ENCODE measurements around the gene SSTR4.

The SSTR4 gene

GRCh38 chr20:23047001-23047737 is 12.1 kb downstream of the SSTR4 start:
- no peak for DNase-seq

- DNase-seq = peak; percentile 55
Measured at GRCh38 chr20:23047738-23048214, 12.7 kb downstream of the SSTR4 start.

- DNase-seq = peak; percentile 78
Measured at GRCh38 chr20:23048283-23049200, 13.4 kb downstream of the SSTR4 start.

- DNase-seq = peak; percentile 31
Measured at GRCh38 chr20:23049201-23050075, 14.3 kb downstream of the SSTR4 start, which contains the start of gene THBD. THBD (minus strand) TSS chr20:23049672; CDS start chr20:23049504, 168 bp downstream.

GRCh38 chr20:23050076-23050838 is 15.1 kb downstream of the SSTR4 start:
- peak; percentile 18 for DNase-seq

GRCh38 chr20:23050847-23051627 is 15.9 kb downstream of the SSTR4 start:
- DNase-seq = peak; percentile 66

GRCh38 chr20:23052904-23053303 is 17.8 kb downstream of the SSTR4 start:
- DNase-seq = no peak

- no peak for DNase-seq
Measured at GRCh38 chr20:23058240-23058639, 23.1 kb downstream of the SSTR4 start.

GRCh38 chr20:23059001-23059400 is 23.9 kb downstream of the SSTR4 start:
- no peak for DNase-seq

GRCh38 chr20:23059846-23060245 is 24.7 kb downstream of the SSTR4 start:
- no peak for DNase-seq

GRCh38 chr20:23060629-23061028 is 25.5 kb downstream of the SSTR4 start:
- no peak for DNase-seq

GRCh38 chr20:23061262-23061661 is 26.1 kb downstream of the SSTR4 start:
- no peak for DNase-seq

- peak; percentile 38 for DNase-seq
Measured at GRCh38 chr20:23061734-23062561, 26.8 kb downstream of the SSTR4 start.

- DNase-seq = no peak
Measured at GRCh38 chr20:23062632-23063031, 27.5 kb downstream of the SSTR4 start.

GRCh38 chr20:23063168-23063567 is 28.1 kb downstream of the SSTR4 start:
- no peak for DNase-seq

GRCh38 chr20:23063581-23063980 is 28.5 kb downstream of the SSTR4 start:
- no peak for DNase-seq

- no peak for DNase-seq
Measured at GRCh38 chr20:23065266-23066201, 30.4 kb downstream of the SSTR4 start.

- no peak for DNase-seq
Measured at GRCh38 chr20:23066772-23067171, 31.7 kb downstream of the SSTR4 start.

- DNase-seq = no peak
Measured at GRCh38 chr20:23068283-23068682, 33.2 kb downstream of the SSTR4 start.
